ENCODE data around the gene AGRN. TPM values are rescaled to one million over a fixed set of nuclear protein-coding genes. Genes with fewer than 3 reads are reported as not detected.
A peak's percentile ranks its signal among the peaks of the same experiment; 100 is the strongest.
"Not testable (repeated sequence)": the region's sequence is repeated elsewhere in the genome, so short reads cannot be mapped to it uniquely, and the experiment has no call there.

Gene AGRN
- total RNA-seq, 1 donor from 2014 or later, result 109 TPM

GRCh38 chr1:1073743-1074587 lies 54.0 kb downstream of the AGRN start, which contains the start of gene RNF223:
TSS of gene RNF223 (minus strand) at chr1:1074306. CDS start at chr1:1072566, 1,740 bp downstream.
- Histone ChIP-seq H3K27me3 (peaks cover 7% of the 10 kb centered on the region), H3K36me3 (no peaks in the 10 kb centered on the region), H3K27ac (no peak within 1 kb of the TSS), H3K9me3 (no peaks in the 10 kb centered on the region), H3K4me1 (peaks cover 4 to 5% of the 10 kb centered on the region in 2 donors), H3K4me3 (no peak within 1 kb of the TSS)
- TF ChIP-seq, protein P1, sequence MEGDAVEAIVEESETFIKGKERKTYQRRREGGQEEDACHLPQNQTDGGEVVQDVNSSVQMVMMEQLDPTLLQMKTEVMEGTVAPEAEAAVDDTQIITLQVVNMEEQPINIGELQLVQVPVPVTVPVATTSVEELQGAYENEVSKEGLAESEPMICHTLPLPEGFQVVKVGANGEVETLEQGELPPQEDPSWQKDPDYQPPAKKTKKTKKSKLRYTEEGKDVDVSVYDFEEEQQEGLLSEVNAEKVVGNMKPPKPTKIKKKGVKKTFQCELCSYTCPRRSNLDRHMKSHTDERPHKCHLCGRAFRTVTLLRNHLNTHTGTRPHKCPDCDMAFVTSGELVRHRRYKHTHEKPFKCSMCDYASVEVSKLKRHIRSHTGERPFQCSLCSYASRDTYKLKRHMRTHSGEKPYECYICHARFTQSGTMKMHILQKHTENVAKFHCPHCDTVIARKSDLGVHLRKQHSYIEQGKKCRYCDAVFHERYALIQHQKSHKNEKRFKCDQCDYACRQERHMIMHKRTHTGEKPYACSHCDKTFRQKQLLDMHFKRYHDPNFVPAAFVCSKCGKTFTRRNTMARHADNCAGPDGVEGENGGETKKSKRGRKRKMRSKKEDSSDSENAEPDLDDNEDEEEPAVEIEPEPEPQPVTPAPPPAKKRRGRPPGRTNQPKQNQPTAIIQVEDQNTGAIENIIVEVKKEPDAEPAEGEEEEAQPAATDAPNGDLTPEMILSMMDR (IDR thresholded peaks at IDR 0.05), result no peak
- intact Hi-C loops (cut with DNase I), result no loop called here
- DNase-seq (ENCODE audit: low spot score in 2 of 2), result no peak

GRCh38 chr1:1074631-1075147 lies 54.8 kb downstream of the AGRN start:
- peaks cover under 1% of the 10 kb centered on the region for H3K27me3 ChIP-seq
- H3K4me1 ChIP-seq, result peaks cover 0 to 3% of the 10 kb centered on the region in 2 donors
- H3K9me3 ChIP-seq, result no peaks in the 10 kb centered on the region
- H3K36me3 ChIP-seq, result no peaks in the 10 kb centered on the region
- no peak overlapping the region for H3K27ac ChIP-seq
- intact Hi-C loops (cut with DNase I), result no loop called here
- H3K4me3 ChIP-seq, result no peak overlapping the region
- DNase-seq (ENCODE audit: low spot score in 2 of 2), result no peak
- TF ChIP-seq, protein P1 (IDR thresholded peaks at IDR 0.05), result no peak

- Histone ChIP-seq H3K27me3 (no peaks in the 10 kb centered on the region), H3K9me3 (no peaks in the 10 kb centered on the region), H3K4me3 (no peak overlapping the region), H3K27ac (no peak overlapping the region), H3K36me3 (no peaks in the 10 kb centered on the region), H3K4me1 (peaks cover 0 to 9% of the 10 kb centered on the region in 2 donors)
- TF ChIP-seq, protein P1 (IDR thresholded peaks at IDR 0.05), result no peak
- DNase-seq (ENCODE audit: low spot score in 2 of 2), result peak in 1 of 2 donors; percentile 50
- intact Hi-C loops (cut with DNase I), result no loop called here
These were observed 55.4 kb downstream of the AGRN start for GRCh38 chr1:1075148-1075935.

DNA sequence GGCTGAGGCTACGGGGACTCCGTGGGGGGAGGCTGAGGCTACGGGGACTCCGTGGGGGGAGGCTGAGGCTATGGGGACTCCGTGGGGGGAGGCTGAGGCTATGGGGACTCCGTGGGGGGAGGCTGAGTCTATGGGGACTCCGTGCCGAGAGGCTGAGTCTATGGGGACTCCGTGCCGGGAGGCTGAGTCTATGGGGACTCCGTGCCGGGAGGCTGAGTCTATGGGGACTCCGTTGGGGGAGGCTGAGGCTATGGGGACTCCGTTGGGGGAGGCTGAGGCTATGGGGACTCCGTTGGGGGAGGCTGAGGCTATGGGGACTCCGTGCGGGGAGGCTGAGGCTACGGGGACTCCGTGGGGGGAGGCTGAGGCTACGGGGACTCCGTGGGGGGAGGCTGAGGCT lies 57.5 kb downstream of the AGRN start:
- H3K9me3 ChIP-seq; H3K4me3 ChIP-seq; H3K4me1 ChIP-seq; H3K27me3 ChIP-seq; H3K36me3 ChIP-seq; H3K27ac ChIP-seq; DNase-seq (ENCODE audit: low spot score in 2 of 2); intact Hi-C loops (cut with DNase I): not testable (repeated sequence)

DNA sequence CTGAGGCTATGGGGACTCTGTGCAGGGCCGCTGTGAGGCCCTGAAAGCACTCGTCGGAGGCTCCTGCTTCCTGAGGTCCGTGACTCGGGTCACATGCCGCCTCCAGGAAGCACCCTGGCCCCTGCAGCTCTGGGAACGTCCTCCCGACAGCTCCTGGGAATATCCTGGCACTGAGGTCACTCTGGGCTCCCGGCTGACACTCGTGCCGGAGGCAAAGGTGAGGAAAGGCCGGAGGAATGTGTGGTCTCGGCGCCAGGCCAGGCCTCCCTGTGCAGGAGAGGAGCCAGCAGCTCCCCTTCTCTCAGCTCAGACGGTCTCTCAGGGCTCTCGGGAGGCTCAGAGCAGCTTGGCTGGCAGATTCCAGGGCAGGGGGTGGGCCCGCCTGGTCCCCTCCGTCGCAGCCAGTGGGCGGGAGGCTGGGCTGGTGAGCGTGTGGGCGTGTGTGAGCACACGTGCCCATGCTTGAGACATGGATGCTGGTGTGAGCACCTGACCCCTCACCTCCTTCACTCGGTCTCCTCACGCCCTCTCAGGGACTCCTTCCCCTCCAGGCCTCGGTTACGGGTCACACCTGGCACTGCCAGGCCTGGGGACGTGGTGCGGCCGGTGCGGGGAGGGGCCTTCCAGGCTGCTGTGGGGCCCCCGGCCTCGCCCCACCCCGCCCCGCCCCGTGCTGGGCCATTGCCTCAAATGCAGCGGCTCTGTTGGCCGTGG lies 59.6 kb downstream of the AGRN start:
- DNase-seq (ENCODE audit: low spot score in 2 of 2), result peak; percentile 33 to 72
- intact Hi-C loops (cut with DNase I), result no loop called here
- Histone ChIP-seq H3K4me3 (peak overlapping the region; percentile 19 to 53), H3K27me3 (no peaks in the 10 kb centered on the region), H3K27ac (no peak overlapping the region), H3K4me1 (peaks cover 0 to 9% of the 10 kb centered on the region in 2 donors), H3K9me3 (no peaks in the 10 kb centered on the region), H3K36me3 (no peaks in the 10 kb centered on the region)
- TF ChIP-seq, protein P1 (IDR thresholded peaks at IDR 0.05), result no peak

All from ascending aorta (tissue), 2 donors.